HG02571 (cell line): ENCODE results near the gene SLCO3A1.

Experiments used
- ATAC-seq: cut with Tn5 transposase; IDR thresholded peaks from one replicate; pipeline ENCODE4 v1.9.1; 2021; ENCODE audit warnings: mild to moderate bottlenecking, moderate library complexity; ENCODE audit not compliant: unreplicated experiment

The SLCO3A1 gene

DNA sequence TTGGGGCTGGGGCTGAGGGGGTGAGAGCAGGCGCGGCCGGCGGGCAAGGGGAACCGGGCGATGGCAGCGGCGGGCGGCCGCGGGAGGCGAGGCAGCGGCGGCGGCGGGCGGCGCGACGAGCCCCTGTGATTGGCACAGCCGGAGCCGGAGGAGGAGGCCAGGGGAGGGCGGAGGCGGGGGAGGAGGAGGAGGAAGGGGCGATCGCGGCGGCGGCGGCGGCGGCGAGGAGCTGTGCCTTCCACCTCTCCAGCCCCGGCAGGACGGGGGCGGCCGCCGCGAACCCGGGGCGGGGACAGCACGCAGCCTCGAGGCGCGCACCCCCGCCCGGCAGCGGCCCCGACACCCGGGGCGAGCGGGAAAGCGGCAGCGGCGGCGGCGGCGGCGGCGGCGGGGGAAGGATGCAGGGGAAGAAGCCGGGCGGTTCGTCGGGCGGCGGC lies at the start of gene SLCO3A1:
SLCO3A1 (plus strand) TSS at position 198 of the 437 bp plus-strand sequence.
- ATAC-seq, result peak; percentile 17

DNA sequence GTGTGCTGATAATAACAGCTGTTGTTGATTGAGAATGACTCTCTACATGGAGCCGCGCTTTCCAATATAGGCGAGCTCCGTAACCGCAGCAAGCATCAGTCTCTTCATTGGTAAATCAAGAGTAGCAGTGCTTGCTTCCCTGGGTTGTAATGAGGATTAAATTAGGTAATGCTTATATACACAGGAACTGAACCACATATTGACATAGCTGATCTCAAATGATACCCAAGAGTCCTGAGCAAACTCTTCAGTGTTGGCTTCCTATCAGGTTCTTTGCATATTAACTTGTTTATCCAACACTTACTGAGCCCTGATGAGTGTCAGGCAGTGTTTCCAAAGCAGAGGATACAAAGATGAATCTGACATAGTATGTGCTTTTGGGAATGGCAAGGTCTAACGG lies 46.4 kb upstream of the SLCO3A1 start:
- no peak for ATAC-seq

DNA sequence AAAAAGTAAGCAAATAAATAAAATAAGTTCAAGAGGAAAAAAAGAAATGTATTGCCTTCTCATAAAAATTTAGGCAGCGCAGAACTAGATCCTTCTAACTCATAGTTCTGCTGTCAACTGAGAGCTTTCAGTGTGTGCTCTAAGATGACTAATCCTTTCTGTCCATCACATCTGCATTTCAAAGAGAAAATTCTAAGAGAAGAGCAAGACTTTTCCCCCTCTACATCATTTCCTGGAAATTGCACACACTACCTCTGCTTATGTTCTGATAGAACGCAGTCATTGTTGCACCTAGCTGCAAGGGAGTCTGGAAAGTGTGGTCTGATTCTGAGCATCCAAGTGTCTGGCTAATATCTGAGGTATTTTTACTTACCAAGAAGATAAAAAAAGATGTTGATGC lies 39.6 kb upstream of the SLCO3A1 start:
- no peak for ATAC-seq

DNA sequence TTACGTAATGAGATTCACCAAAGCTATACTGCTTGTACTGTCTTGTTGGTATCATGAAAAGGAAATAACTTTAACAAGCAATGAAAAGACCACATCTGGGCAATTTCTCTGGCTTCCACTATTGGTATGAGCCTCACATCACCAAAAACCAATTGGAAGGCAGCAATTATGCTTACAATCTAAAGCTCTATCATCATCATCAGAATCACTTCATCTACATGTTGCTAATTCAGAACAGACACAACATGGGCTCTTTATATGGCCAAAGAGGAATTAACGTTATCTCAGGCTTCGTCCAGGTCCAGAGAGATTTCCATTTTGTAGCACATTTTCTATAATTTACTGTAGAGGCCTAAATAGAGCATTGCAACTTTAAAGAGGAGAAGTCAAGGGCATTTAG lies 36.6 kb upstream of the SLCO3A1 start:
- no peak for ATAC-seq

DNA sequence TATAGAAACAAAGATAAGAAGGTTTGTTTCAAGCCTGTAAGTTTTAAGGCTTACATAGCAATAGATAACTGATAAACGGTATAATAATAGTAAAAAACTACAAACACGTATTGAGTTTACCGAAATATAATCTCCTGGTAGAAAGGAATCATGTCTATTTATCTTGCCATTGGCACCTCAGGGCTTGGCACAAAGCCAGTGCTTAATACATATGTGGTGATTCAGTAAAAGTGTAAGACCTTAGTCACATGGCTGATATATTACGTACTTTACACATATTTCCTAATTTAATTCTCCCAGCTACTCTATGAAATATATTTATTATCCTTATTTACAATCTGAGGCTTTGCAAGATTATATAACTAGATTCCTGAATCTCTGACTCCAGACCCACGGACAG lies 32.0 kb upstream of the SLCO3A1 start:
- no peak for ATAC-seq

DNA sequence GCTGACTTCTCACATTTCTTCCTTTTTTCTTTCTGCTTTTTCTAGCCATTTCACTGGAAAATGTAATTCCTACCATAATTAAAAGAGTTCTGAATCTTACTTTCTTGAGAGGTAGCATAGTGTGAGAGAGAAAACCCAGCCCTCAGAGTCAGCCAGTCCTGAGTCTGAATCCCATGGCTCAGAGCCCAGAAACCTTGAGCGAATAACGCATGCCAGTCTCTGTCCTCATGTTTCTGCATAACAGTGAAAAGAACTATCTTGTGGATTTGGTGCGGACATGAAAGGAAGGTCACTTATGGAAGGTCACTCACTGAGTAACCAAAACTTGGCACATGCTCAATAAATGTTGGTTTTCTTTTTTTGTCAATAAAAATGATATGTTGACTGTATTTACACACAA lies 29.3 kb upstream of the SLCO3A1 start:
- no peak for ATAC-seq

DNA sequence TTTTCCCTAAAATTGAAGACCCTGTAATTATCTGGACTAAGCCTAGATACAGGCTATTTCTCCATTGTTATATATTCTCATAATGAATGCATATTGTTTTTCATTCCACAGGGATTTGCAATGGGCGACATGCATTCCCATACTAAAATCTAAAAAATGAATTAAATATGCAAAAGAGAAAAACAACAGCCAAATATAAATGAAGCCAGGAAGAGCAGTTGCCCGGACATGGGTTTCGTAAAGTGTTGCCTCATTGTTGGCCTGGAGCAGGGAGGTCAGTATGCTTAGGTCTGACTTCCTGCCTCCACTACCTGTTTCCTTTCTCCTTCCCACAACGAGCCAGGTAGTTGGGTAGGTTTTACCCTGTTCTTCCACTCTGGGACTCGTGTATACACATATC lies 27.1 kb upstream of the SLCO3A1 start:
- no peak for ATAC-seq

DNA sequence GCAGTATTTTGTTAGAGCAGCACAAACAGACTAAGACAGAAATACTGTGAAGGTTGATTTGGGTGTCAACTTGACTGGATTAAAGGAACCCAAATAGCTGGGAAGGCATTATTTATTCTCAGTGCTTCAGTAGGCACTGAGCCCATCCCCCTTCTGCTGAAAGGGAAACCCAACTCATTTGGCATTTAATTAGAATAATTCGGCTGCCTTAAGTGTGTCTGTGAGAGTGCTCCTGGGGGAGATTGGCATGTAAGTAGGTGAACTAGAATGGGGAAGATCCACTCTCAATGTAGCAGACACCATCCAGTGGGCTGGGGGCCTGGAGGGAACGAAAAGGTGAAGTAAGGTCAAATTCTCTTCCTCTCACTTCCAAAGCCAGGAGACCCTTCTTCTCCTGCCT lies 20.5 kb upstream of the SLCO3A1 start:
- no peak for ATAC-seq

DNA sequence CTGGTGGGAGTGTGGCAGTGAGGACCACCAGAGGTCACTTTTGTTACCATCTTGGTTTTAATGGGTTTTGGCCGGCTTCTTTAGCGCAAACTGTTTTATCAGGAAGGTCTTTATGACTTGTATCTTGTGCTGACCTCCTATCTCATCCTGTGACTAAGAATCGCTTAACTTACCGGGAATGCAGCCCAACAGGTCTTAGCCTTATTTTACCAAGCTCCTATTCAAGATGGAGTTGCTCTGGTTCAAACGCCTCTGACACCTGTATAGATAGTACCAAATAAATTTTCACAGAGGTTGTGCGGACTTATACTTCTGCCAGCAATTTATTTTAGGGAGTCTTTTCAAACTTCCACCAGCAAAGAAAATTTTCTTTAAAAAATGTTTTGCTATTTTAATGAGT lies 13.6 kb upstream of the SLCO3A1 start:
- ATAC-seq, result no peak

DNA sequence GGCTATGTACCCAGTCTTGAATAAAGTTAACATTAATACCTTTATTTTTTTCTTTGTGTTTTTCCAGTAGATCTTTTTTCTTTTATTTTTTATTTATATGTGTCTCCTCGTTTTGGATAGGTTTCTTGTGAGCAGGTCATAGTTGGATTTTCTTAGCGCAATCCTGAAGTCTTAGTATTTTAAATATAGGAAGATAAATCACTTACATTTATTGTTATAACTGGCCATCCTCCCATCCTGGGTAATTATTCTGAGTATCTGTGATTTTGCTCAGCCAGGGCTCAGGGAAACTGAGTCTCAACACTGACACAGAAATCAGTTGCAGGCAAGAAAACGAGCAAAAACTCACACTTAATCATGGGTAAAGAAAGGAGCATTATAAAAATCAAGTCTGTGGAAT lies 11.6 kb upstream of the SLCO3A1 start:
- no peak for ATAC-seq

DNA sequence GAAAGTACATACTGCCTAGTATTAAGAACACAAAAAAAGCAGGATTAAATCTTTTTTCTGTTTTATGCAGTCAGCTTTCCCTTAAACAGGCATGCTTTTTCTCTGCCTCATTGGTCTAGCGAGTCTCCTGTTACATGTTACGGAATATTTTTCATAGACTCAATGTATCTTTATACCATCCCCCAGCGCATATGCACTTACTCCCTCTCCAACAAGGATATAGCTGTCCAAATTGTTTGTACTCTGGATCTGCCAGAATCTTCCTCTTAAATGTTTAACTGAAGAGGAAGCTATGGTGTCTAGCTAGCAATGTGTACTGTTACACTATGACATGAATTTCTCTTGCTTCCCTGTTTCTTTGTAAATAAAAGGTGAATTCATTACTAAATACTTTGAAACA lies 9.2 kb upstream of the SLCO3A1 start:
- no peak for ATAC-seq

DNA sequence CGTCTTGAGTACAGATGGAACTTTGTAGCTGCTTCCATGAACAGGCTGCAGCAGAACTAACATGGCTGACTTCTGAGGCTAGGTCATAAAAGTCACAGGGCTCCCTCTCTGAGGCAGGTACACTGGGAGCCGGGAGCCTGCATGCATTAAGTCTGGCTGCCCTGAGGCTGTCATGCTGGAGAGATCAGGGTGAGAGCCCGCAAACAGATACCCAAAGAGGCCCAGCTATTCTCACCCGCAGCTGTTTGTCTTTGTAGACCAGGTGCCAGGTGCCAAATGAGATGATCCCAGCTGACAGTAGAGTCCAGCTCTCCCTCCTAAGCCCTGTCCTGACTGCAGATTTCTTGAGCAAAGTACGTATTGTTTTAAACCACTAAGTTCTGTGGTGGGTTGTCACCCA lies 8.6 kb upstream of the SLCO3A1 start:
- no peak for ATAC-seq

DNA sequence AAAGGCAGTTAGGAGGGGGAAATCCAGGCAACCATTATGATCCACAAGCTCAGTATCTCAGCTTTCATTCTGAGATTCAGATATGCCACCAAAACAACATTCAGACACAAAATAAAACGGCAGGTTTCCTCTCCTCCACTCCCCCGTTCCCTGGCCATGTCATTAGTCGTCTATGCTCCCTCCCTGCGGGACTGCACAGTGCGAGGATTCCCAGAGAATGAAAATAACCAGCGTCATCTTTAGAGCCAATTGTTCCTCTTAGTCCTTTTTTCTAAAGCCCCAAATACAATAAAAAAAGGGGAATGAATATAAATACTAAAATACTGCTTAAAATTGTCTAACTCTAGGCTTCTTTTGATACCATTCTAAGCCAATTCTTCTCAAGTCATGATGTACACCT lies 7.8 kb upstream of the SLCO3A1 start:
- no peak for ATAC-seq

DNA sequence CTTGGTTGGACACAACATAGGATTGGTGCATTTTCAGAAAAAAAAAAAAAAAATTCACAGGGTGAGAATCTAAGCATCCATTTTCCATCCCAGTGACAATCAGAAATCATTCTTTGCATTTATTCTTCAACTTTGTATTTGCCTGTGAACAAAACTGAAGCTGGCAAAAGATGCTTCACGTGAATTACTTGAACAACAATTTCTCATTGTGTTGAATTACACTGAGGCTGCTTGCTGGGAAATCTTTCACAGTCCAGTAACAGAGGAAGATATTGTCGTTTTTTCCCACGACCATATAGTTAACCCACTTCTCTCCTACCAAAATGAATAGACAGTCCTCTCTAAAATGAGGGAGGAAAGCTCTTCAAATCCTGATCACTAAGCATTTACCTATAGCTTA lies 4.3 kb upstream of the SLCO3A1 start:
- no peak for ATAC-seq

DNA sequence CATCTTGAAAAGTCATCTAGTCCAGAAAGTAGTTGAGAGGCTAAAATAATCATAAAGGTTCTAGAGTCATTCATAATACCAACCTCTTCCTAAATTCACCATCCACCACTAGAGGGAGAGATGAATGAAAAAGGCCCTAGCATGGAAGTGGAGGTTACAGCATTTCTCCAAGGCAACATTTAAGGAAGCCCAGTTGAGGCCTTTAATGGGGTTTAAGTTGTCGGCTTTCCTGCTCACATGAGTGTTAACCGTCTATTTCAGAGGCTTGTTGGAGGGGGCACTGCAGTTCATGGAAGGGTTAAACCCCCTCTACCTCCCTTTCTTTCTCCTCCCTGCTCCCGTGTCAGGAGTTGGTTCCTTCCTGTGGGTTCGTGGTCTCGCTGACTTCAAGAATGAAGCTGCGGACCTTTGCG lies 3.8 kb upstream of the SLCO3A1 start:
- ATAC-seq, result no peak

DNA sequence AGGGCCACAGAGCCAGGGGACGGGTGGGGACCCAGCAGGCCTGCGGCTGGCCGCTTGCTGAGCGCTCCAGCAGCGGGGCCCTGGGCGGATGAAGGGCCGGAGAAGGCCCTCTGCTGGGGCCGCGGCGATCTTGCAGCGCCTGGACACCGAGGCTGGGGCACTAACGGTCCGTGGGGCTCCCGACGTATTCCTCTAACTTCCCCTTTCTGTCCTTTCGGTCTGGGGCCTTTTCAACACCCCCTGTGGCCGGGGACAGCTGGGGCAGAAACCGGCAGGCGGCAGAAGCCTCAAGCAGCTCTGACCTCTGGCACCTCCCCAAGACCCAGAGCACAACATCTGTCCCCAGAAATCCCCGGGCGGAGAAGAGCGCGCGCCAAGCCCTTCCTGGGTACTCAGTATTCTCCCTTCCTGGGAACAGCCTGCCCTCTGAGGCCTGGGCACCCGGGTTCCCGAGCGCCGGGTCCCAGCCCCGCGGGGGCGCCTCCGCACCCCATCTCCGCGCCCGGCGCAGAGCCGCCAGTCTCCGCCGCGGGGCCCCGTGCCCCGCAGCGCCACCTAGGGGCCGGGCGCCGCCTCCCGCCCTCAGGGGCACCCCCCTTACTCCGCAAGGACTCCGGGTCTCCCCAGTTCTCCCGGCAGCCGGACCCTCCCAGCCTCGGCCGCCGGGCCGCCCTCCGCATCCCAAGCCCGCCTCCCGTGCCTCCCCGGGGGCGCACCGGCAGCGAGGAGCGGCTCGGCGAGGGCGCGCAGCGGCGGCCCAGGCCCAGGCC lies 582 bp upstream of the SLCO3A1 start:
- ATAC-seq, result peak; percentile 49

DNA sequence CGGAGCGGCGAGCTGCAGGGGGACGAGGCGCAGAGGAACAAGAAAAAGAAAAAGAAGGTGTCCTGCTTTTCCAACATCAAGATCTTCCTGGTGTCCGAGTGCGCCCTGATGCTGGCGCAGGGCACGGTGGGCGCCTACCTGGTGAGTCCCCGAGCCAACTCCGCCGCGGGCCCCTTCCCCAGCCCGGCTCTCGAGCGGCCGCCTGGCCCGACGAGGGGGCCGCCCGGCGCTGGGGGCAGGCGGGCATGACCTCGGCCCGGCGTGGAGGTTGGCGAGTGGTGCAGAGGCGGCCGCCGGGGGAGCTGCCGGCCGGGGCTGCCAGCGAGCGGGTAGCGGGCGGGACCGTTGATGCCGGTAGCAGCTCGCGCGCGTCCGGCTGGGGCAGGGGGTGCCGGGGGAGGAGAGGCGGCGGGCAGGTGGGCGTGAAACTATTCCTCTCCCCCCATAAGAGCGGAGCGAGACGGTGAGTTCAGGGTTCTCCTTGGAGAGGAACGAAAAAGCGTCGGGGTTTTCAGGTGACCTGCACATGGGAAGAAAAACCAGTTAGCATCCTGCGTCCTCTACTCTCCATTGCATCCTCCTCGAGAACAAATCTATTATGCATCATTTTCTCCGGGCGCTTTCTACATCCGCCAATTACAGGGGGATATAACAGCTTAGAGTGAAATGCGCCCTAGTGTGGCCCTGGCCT lies 585 bp downstream of the SLCO3A1 start:
- no peak for ATAC-seq

DNA sequence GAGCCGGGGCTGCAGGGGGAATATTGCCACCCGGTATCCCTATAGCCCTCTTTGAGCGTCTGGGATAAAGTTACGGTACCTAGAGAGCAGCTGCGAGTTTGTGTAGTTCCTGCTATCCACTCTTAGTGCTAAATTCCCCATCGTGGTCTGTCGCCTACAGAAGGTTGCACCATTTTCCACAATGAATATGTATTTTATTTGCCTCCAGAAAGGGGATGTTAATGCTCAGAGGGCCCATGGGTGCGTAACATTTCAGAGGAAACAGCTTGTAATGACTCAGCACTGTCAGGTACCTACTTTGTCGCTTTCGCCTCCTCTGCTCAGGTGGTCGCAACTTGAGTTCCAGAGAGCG lies 1.1 kb downstream of the SLCO3A1 start:
- ATAC-seq, result no peak

DNA sequence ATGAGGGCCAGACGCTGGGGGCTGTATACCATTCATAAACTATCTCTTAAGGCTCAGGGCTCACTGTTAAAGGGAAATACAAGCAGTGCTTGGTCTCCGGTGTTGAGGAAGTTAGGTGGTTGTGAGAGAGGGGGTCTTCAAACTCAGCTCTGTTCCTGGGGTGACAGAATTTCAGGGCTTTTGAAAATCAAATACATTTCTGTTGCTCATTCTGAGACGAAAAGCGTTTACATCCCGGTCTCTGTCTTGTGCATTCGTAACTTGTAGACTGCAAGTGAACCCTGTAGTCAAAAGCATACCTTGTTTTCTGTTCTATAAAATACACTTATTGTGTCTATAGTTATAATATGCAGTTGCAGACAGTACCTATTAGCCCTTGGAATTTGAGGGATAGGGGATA lies 1.7 kb downstream of the SLCO3A1 start:
- ATAC-seq, result no peak

DNA sequence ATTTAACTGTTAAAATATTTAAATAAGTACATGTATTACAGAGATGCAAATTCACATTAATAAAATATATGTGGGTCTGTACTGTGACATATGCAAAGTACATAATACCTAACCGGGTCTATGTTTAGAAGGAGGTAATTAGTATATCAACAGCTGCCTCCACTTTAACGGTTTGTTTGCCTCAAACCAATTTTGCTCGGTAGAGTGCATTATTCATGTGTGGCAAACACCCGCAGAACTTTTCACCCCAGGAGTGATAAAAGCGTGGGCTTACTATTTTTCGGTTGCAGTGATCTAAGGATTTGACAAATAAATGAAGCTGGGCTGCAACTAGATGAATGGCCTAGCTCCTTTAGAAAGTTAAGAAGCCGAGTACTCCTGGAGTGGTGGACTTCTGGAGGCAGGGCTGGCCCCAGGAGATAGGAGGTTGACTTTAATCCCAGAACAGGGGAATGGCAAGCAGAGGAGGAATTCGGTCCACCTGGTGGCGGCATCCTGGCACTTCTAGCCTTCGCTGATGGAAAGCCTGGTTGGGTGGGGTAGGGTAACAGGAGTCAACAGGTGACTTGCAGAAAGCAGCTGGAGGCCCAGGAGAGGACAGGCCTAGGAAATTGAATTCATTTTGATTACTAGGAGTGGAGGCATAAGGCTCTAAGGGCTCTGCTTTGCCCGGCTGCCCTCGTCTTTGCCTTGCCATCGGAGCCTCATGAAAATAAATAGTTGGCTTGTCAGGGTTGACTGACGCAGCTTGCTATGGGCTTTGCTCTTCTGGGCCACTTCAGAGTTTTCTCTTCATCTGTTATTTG lies 2.4 kb downstream of the SLCO3A1 start:
- no peak for ATAC-seq

DNA sequence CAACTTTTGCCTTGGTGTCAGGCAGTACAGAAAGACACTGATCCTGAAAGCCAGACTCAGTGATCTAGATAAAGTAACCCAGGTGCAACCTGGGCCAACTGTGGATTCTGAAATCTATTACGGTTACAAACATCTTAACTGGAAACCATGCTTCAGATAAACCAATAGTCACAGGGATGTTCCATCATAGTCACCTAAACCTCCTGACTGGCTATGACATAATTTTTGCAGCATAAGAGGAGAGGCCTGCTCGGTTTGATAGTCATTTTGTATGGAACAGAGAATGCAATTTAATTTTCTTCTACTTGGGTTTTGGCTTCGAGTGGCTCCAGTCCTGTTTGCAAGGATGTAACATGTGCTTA lies 3.7 kb downstream of the SLCO3A1 start:
- no peak for ATAC-seq

DNA sequence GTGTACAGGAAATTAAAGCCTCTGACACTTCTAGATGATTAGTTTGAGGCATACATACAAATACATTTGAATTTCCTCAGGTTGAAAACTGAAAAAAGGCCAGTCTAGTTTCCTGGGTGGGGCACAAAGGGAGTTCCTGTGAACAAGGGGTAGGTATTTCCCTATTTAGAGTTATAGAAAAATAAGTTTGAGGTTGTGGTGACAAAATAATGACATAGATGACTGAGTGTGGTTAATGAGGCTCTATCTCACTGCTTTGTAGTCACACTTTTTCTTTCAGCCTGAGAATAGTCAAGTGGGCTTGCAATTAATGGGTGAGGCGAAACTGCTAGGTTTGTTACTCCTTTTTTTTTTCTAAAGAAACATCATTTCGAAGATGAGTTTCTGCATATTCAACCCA lies 4.3 kb downstream of the SLCO3A1 start:
- no peak for ATAC-seq
